GM19463 (cell line): Measurements from ENCODE around the gene RSPH9.
"Not testable (repeated sequence)": the region's sequence is repeated elsewhere in the genome, so short reads cannot be mapped to it uniquely, and the experiment has no call there.

ENCODE experiments used
- ATAC-seq: cut with Tn5 transposase; IDR thresholded peaks from one replicate; pipeline ENCODE4 v1.9.1; 2021; ENCODE audit warnings: mild to moderate bottlenecking, moderate library complexity; ENCODE audit not compliant: unreplicated experiment

Gene RSPH9

GRCh38 chr6:43628393-43629103 lies 16.3 kb upstream of the RSPH9 start:
- no peak for ATAC-seq

- ATAC-seq: peak; percentile 86
Measured at GRCh38 chr6:43629104-43629504, 15.7 kb upstream of the RSPH9 start, which contains the start of gene GTPBP2. Gene GTPBP2 (minus strand): TSS chr6:43629264. CDS start chr6:43629162, 102 bp downstream.

GRCh38 chr6:43629505-43630300 lies 15.1 kb upstream of the RSPH9 start:
- peak; percentile 60 for ATAC-seq

GRCh38 chr6:43630980-43631619 lies 13.7 kb upstream of the RSPH9 start:
- no peak for ATAC-seq

- ATAC-seq: not testable (repeated sequence)
Measured at GRCh38 chr6:43633002-43633401, 11.8 kb upstream of the RSPH9 start.

- no peak for ATAC-seq
Measured at GRCh38 chr6:43634702-43635303, 10.0 kb upstream of the RSPH9 start.

- ATAC-seq: peak; percentile 86
Measured at GRCh38 chr6:43635387-43636307, 9.2 kb upstream of the RSPH9 start, which contains the start of gene MAD2L1BP. Gene MAD2L1BP (plus strand): TSS chr6:43635840. CDS start chr6:43635876, 36 bp downstream.

- peak; percentile 13 for ATAC-seq
Measured at GRCh38 chr6:43636308-43636659, 8.6 kb upstream of the RSPH9 start.

GRCh38 chr6:43639984-43640800 lies 4.6 kb upstream of the RSPH9 start:
- ATAC-seq: no peak

GRCh38 chr6:43645613-43645964 lies 753 bp downstream of the RSPH9 start:
- ATAC-seq: no peak

- ATAC-seq: no peak
Measured at GRCh38 chr6:43647613-43648012, 2.8 kb downstream of the RSPH9 start.

GRCh38 chr6:43648248-43648647 lies 3.4 kb downstream of the RSPH9 start:
- ATAC-seq: no peak

GRCh38 chr6:43652822-43653221 lies 8.0 kb downstream of the RSPH9 start:
- not testable (repeated sequence) for ATAC-seq

GRCh38 chr6:43657221-43657802 lies 12.5 kb downstream of the RSPH9 start:
- ATAC-seq: no peak

GRCh38 chr6:43658161-43658560 lies 13.3 kb downstream of the RSPH9 start:
- no peak for ATAC-seq

- not testable (repeated sequence) for ATAC-seq
Measured at GRCh38 chr6:43662948-43663347, 18.1 kb downstream of the RSPH9 start.

- ATAC-seq: no peak
Measured at GRCh38 chr6:43665376-43665775, 20.5 kb downstream of the RSPH9 start.

GRCh38 chr6:43666196-43666920 lies 21.5 kb downstream of the RSPH9 start:
- no peak for ATAC-seq
